Glomerular endothelial cell (primary cell): Measurements from ENCODE around the gene UBE2D2. TPM values are rescaled to one million over a fixed set of nuclear protein-coding genes. Genes with fewer than 3 reads are reported as not detected.
"Not testable (repeated sequence)": the region's sequence is repeated elsewhere in the genome, so short reads cannot be mapped to it uniquely, and the experiment has no call there.

Source experiments
- DNase-seq: peaks from one replicate; pipeline ENCODE4 v3.0.0-alpha.2; 2011; ENCODE audit warnings: low read depth, low spot score; ENCODE audit errors: extremely low read depth
- total RNA-seq: library from RNA; depleted of rRNA; stranded (reverse); fragments of >200 nt; gene quantifications from 2 replicates; pipeline ENCODE4 v1.2.3, GENCODE V29; 2015

The UBE2D2 gene
- total RNA-seq, 1 donor from 2014 or later: 107 TPM

DNA sequence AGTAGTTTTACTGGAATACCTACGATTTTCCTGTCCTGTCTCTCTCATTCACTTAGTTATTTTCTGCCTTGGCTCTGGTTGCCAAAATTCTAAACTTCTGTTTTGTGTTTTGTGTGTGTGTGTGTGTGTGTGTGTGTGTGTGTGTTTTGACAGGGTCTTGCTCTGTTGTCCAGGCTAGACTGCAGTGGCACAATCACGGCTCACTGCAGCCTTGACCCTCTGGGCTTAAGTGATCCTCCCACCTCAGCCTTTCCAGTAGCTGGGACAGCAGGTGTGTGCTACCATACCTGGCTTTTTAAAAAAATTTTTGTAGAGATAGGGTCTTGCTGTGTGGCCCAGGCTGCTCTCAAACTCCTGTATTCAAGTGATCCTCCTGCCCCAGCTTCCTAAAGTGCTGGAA lies 17.2 kb downstream of the UBE2D2 start:
- DNase-seq: no peak

DNA sequence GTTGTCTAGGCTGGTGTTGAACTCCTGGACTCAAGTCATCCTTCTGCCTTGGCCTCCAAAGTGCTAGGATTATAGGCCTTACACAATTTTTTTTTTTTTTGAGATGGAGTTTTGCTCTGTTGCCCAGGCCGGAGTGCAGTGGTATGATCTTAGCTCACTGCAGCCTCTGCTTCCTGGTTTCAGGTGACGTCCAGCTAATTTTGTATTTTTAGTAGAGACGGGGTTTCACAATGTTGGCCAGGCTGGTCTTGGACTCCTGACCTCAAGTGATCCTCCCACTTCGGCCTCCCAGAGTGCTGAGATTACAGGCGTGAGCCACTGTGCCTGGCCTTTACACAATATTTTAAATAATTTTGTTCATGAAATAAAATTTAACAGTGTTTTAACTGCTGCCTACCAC lies 21.0 kb downstream of the UBE2D2 start:
- not testable (repeated sequence) for DNase-seq

DNA sequence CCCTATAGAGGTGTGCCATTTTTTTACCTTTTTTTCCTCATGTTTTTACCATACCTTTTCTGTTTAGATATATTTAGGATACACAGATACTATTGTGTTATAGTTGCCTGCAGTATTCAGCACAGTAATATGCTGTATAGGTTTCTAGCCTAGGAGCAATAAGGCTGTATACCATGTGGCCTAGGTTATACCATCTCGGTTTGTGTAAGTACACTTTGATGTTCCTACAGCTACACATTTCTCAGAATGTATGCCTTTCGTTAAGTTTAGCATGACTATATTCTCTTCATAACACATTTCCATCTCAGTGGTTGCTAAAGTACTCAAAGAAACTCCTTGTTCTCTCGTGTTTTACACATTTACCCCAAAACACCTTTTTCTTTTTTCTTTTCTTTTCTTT lies 23.0 kb downstream of the UBE2D2 start:
- DNase-seq: no peak

DNA sequence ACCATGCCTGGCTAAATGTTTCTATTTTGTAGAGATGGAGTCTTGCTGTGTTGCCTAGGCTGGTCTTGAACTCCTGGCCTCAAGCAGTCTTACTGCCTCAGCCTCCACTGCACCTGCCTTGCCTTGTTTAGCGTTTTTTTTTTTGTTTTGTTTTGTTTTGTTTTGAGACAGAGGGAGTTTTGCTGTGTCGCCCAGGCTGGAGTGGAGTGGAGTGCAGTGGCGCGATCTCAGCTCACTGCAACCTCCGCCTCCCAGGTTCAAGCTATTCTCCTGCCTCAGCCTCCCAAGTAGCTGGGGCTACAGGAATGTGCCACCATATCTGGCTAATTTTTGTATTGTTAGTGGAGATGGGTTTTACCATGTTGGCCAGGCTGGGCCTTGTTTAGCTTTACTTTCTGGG lies 27.0 kb downstream of the UBE2D2 start:
- not testable (repeated sequence) for DNase-seq

DNA sequence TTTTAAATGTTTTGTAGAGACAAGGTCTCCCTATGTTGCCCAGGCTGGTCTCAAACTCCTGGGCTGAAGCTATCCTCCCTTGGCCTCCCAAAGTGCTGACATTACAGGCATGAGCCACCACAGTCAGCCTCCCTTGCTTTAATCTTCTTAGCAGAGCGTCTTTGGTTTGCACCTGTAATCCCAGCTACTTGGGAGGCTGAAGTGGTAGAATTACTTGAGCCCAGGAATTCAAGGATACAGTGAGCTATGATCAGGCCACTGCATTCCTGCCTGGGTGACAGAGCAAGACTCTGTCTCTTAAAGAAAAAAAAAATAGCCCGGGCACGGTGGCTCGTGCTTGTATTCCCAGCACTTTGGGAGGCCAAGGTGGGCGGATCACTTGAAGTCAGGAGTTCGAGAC lies 27.8 kb downstream of the UBE2D2 start:
- no peak for DNase-seq

DNA sequence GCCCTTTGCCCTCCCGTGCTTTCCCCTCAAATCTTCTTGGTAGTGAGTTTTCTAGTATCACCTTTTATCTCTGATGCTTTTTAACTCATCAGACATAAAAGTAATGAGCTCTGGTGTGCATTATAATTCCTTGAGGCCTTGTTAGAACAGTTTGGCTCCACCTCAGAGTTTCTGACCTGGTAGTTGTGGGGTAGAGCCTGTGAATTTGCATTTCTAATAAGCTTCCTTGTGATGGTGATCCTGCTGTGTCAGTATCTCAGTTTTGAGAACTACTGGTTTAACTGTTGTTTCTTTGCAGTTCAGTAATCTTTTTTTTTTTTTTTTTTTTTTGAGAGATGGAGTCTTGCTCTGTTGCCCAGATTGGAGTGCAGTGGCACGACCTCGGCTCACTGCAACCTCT lies 31.1 kb downstream of the UBE2D2 start:
- DNase-seq: no peak

DNA sequence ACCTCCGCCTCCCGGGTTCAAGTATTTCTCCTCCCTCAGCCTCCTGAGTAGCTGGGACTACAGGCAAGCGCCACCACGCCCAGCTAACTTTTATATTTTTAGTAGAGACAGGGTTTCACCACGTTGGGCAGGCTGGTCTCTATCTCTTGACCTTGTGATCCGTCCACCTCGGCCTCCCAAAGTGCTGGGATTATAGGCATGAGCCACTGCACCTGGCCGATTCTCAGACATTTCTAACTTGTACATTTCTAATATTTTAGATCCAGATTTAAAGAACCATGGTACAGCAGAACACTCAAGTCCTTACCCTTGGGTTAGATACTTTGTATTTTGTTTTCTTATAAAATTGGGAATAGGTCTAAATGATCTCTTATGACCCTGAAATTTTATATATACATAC lies 31.9 kb downstream of the UBE2D2 start:
- not testable (repeated sequence) for DNase-seq

DNA sequence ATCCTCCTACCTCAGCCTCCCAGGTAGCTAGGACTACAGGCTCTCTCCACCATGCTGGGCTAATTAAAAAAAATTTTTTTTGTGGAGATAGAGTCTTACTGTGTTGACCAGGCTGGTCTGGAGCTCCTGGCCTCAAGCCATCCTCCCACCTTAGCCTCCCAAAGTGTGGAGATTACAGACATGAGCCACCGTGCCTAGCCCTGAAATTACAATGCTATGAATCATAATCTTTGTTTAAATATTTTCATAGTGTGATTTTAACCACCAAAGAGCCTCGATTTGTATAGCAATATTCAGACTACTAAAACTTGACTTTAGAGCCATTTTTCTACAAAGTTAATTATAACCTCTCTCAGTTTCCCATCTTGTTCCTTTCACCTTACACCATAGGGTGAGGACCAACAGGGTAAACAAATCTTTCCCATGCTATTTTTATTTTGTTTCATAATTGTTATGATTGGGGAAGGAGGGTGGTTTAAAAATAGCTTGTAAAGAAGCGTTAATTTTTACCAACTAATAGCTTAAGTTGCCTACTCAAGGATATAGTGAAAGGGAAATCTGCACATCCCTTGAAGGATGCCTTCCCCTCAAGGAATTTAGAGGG lies 32.7 kb downstream of the UBE2D2 start:
- DNase-seq: no peak

DNA sequence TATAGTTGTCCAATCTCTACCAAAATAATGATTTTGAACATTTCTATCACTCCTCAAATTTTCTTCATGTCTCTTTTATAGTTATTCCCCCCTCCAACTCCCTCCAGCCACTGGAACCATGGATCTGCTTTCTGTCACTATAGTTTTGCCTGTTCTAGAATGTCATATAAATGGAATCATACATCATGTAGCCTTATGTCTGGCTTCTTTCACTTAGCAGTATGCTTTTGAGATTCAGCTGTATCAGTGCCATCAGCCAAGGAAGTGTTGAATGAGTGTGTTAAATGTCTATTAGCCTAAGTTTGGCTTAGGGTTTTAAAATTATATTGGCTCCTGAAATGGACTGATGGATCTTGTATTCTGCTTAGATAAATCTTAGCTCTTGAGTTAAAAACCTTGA lies 36.0 kb downstream of the UBE2D2 start:
- no peak for DNase-seq

DNA sequence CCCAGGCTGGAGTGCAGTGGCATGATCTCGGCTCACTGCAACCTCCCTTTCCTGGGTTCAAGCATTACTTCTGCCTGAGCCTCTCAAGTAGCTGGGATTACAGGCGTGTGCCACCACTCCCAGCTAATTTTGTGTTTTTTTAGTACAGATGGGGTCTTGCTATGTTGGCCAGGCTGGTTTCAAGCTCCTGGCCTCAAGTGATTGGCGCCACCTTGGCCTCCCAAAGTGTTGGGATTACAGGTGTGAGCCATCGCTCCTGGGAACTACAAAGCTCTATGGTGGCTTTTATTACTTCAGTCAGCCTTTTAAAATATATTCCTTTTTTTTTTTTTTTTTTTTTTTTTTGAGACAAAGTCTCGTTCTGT lies 37.4 kb downstream of the UBE2D2 start:
- DNase-seq: not testable (repeated sequence)

DNA sequence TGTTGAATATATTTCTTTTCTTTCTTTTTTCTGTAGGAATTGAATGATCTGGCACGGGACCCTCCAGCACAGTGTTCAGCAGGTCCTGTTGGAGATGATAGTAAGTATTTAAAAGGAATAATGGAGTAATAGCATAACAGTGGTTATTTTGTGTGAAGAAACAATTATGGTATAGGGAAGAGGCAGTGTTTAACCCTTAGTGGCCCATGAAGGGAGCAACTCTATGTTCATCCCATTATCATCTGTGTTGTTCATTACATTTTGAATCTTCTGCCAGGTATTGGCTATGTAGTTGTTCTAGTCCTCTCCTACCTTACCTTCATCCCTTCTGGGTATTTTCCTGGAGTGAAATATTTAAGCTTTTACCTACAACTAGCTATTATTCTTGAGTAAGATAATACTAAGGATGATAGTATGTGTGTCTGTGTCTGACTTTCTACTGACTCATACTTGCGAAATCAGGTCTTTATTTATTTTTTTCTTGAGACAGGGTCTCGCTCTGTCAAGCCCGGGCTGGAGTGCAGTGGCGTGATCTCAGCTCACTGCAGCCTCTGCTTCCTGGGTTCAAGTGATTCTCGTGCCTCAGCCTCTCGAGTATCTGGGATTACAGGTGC lies 39.3 kb downstream of the UBE2D2 start:
- DNase-seq: no peak

DNA sequence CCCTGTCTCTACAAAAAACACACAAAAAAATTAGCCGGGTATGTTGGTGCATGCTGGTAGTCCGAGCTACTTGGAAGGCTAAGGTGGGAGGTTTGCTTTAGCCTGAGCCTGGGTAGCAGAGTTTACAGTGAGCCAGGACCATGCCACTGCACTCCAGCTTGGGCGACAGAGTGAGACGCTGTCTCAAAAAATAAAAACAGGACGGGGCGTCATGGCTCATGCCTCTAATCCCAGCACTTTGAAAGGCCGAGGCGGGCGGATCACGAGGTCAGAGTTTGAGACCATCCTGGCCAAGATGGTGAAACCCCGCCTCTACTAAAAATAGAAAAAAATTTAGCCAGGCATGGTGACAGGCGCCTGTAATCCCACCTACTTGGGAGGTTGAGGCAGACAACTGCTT lies 40.3 kb downstream of the UBE2D2 start:
- DNase-seq: no peak

DNA sequence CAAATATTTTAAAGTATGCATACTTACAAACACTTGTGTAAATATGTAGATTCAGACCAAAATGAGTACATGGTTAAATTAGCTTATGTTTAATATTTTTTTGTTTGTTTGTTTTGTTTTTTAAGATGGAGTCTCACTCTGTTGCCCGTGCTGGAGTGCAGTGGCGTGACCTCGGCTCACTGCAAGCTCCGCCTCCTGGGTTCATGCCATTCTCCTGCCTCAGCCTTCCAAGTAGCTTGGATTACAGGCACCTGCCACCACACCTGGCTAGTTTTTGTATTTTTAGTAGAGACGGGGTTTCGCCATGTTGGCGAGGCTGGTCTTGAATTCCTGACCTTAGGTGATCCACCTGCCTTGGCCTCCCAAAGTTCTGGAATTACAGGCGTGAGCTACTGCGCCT lies 40.8 kb downstream of the UBE2D2 start:
- not testable (repeated sequence) for DNase-seq

DNA sequence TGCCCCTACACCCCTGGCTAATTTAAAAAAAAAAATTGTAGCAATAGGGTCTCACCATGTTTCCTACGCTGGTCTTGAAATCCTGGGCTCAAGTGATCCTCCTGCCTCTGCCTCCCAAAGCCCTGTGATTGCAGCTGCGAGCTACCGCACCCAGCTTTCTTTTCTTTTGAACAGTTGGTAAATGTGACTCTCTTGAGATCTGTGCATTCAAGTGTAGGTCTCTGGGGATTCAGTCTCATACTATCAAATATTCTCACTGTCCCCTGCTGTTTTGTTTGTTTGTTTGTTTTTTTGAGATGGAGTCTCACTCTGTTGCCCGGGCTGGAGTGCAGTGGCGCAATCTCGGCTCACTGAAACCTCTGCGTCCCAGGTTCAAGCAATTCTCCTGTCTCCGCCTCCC lies 44.7 kb downstream of the UBE2D2 start:
- no peak for DNase-seq

DNA sequence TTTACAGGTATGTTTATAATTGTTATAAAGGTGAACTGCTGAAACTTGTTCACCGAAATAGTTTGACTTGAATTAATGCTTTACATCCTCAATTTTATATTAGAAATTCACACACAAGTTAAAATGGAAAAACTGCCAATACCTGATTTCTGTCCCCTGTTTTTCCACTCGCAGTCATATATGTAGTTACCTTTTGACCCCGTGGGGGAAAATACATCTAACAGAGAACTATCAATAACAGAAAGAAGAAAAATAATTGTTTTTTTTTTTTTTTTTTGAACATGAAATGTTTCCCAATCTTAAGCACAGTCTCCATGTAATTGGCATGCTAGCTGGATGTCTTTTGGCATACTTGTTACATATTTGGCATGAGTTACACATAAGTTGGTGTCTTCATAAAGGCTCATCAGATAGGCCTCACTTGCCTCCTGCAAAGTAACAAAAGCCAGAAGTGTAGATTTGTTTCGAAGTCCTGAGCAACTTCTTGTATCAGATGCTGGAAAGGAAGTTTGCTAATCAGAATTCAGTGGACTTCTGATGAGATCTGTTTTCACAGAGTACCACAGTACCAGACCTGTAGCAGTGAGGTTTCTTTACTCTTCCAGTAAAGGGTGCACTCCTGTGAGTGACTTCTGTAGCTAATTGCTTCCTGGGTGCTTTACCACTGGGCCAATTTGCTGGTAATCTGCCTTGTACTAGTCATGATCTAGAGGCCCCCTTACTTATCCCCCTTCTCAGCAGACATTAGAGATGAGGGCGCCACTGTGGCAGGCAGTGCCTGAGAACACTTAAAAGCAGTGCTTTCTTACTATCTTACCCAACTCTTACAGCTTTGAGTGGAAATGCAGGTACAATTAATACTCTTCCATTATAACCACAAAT lies 50.8 kb downstream of the UBE2D2 start:
- no peak for DNase-seq

DNA sequence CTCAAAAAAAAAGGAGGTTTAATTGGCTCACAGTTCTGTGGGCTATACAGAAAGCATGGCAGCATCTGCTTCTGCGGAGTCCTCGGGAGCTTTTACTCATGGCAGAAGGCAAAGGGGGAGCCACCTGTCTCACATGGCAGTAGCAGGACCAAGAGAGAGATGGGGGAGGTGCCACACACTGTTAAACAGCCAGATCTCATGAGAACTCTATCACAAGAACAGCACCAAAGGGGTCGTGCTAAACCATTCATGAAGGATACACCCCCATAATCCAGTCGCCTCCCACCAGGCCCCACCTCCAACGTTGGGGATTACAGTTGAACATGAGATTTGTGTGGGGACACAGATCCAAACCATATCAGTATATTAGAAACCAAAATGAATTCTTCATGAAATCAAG lies 58.7 kb downstream of the UBE2D2 start:
- DNase-seq: no peak

DNA sequence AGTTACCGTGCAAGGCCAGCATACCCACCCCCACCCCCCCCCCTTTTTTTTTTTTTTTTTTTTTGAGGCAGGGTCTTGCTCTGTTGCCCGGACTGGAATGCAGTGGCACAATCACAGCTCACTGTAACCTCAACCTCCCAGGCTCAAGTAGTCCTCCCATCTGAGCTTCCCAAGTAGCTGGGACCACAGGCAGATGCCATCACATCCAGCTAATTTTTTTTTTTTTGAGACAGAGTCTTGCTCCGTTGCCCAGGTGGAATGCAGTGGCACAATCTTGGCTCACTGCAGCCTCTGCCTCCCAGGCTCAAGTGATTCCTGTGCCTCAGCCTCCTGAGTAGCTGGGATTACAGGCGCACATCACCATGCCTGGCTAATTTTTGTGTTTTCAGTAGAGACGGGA lies 64.3 kb downstream of the UBE2D2 start:
- not testable (repeated sequence) for DNase-seq

DNA sequence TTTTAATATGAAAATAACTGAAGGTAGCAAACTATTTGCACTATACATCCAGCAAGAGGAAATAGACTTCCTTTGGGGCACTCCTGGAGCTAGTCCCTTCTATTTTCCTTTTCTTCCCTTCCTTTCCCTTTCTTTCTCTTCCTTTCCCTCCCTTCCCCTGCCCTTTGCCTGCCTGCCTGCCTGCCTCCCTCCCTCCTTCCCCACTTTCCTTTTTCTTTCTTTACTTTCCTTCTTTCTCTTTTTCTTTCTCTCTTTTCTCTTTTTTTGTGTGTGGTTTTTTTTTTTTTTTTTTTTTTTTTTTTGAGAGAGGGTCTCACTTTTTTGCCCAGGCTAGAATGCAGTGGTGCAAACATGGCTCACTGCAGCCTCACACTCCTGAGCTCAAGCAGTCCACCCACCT lies 69.7 kb downstream of the UBE2D2 start:
- DNase-seq: no peak

DNA sequence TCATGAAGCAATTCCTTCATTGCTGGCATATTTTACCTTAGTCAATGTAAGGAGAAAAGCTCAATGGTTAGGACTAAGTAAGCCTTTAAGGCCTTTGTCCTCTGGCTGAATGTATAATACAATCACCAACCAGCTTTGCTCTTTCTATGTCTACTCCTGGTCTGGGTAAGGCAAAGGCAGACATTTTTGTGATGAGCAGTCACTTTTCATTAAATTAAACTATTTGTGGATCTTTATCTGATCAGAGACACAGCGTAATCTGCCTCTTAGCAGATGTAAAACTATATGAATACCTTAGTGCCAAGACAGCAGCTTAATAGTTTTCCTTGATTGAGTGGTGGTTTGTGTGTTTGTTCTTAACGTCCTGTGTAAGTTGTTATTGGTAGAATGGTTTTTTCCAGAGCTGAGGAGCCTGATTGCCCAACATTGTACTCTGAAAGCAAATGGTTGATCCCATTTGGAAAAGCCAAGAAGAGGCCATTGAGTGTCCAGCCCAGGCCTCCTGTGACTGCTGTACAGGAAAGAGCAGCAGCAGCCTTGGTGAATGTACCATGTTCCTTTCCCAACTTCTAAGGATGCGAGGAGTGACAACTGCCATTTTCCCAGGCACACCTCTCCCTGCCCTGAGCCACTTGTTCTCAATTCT lies 70.5 kb downstream of the UBE2D2 start:
- no peak for DNase-seq

DNA sequence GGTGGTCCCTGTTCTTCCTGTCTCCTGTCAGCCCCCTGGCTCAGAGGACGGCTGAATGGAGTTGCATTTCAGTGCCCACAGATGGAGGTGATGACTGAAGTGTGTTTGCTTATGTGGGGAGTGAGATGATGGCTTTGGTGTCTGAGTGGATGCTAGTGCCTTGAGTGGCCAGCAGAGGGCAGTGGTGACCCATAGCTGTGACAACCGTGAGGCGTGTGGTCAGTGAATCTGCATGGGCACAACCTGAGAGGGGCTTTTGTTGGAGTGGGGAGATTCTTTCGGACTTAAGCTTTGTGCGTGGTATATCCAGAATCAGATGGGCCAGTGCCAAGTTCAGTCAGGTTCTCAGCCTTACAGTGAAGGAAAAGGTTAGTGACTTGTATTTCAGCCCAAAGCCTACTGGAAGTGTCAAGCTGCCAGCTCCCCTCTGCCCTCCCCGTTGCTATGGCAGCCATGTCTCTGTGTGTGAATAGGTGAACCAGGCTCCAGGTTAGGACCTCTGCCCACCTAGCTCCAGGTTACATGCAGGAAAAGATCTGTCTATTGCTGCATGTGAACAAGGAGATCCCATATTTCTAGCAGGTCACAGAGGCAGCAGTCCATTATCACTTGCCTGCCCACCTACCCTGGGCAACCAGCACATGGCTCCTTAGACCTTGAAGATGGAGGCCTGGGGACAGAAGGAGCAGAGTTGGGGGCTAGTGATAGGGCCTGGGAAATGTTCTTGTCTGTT lies 72.3 kb downstream of the UBE2D2 start:
- DNase-seq: peak; percentile 47

DNA sequence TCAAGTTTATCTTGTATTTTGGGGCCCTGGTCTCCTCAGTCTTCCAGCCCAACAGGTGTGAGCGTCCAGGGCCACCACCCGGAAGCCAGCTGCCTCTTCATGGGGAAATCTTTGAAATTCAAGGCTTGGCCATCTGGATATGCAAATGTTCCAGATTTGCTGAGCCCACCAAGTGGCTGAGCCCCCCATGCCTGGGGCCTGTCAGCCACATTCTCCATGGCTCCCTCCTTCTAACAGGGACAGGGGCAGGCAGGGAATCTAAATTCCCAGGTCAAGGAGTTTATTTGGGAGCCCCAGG lies 72.8 kb downstream of the UBE2D2 start:
- no peak for DNase-seq
